Inflammatory macrophage treated with lipopolysaccharide for 1 hour (primary cell): Measurements from ENCODE around the gene PHTF2.
"Not testable (repeated sequence)": the region's sequence is repeated elsewhere in the genome, so short reads cannot be mapped to it uniquely, and the experiment has no call there.

Source experiments
- DNase-seq, 2 donors: peaks; one replicate each; pipeline ENCODE4 v3.0.0-alpha.2; 2020 to 2022

PHTF2 gene

GRCh38 chr7:77831953-77832352 is 33.4 kb downstream of the PHTF2 start:
- DNase-seq, result no peak

- DNase-seq, result no peak
These were observed 34.6 kb downstream of the PHTF2 start for GRCh38 chr7:77833136-77833535.

- DNase-seq, result not testable (repeated sequence)
These were observed 37.9 kb downstream of the PHTF2 start for GRCh38 chr7:77836425-77836824.

GRCh38 chr7:77837275-77837674 is 38.7 kb downstream of the PHTF2 start:
- DNase-seq, result no peak

- DNase-seq, result no peak
These were observed 39.4 kb downstream of the PHTF2 start for GRCh38 chr7:77837966-77838365.

- DNase-seq, result no peak
These were observed 40.4 kb downstream of the PHTF2 start for GRCh38 chr7:77838929-77839491.

- peak in 1 of 2 donors; percentile 31 for DNase-seq
These were observed 41.3 kb downstream of the PHTF2 start for GRCh38 chr7:77839919-77840318.

- peak; percentile 25 to 57 for DNase-seq
These were observed 44.6 kb downstream of the PHTF2 start for GRCh38 chr7:77843194-77843593.

- no peak for DNase-seq
These were observed 47.9 kb downstream of the PHTF2 start for GRCh38 chr7:77846317-77847092.

- DNase-seq, result no peak
These were observed 57.0 kb downstream of the PHTF2 start for GRCh38 chr7:77855371-77856083.

GRCh38 chr7:77858278-77858677 is 59.7 kb downstream of the PHTF2 start:
- DNase-seq, result no peak

GRCh38 chr7:77859343-77859742 is 60.8 kb downstream of the PHTF2 start:
- DNase-seq, result no peak

GRCh38 chr7:77862691-77863090 is 64.1 kb downstream of the PHTF2 start:
- DNase-seq, result no peak

GRCh38 chr7:77863860-77864259 is 65.3 kb downstream of the PHTF2 start:
- no peak for DNase-seq

- no peak for DNase-seq
These were observed 67.8 kb downstream of the PHTF2 start for GRCh38 chr7:77866370-77866769.

- DNase-seq, result peak; percentile 66 to 82
These were observed 68.4 kb downstream of the PHTF2 start for GRCh38 chr7:77866786-77867536.

GRCh38 chr7:77867537-77867865 is 68.9 kb downstream of the PHTF2 start:
- DNase-seq, result no peak

GRCh38 chr7:77872256-77872655 is 73.7 kb downstream of the PHTF2 start:
- DNase-seq, result not testable (repeated sequence)

GRCh38 chr7:77873416-77874327 is 75.1 kb downstream of the PHTF2 start:
- DNase-seq, result not testable (repeated sequence)

GRCh38 chr7:77877791-77878190 is 79.2 kb downstream of the PHTF2 start:
- DNase-seq, result no peak

GRCh38 chr7:77878500-77878899 is 79.9 kb downstream of the PHTF2 start:
- DNase-seq, result no peak

- DNase-seq, result no peak
These were observed 80.7 kb downstream of the PHTF2 start for GRCh38 chr7:77879272-77879671.
